Posterior vena cava (tissue), 2 donors: Measurements from ENCODE around the gene URAD. TPM values are rescaled to one million over a fixed set of nuclear protein-coding genes. Genes with fewer than 3 reads are reported as not detected.

ENCODE experiments used
- DNase-seq: peaks from one replicate; pipeline ENCODE4 v3.0.0-alpha.2; 2020; ENCODE audit warnings: low spot score
- intact Hi-C, 2 donors: fragments of 100-400 bp; cut with DNase I; formaldehyde crosslinking; loops; one replicate each; pipeline versions ENCODE4 v1.14.1 to v1.14.2; 2022 to 2023
- total RNA-seq, 2 donors: library from RNA; stranded (reverse); fragmentation: NEBNext Ultra II Directional; extraction: Animal tissue kit (Norgen Biotek cat#: 25700); gene quantifications; one replicate each; pipeline ENCODE4 v1.2.1, GENCODE V29; 2021
- donor health status: DM: yes; HTN: yes; CAD: no.
- donor health status: DM: yes; HTN: yes; CAD: no.

The URAD gene
- total RNA-seq, 2 donors from 2014 or later, result not detected

DNA sequence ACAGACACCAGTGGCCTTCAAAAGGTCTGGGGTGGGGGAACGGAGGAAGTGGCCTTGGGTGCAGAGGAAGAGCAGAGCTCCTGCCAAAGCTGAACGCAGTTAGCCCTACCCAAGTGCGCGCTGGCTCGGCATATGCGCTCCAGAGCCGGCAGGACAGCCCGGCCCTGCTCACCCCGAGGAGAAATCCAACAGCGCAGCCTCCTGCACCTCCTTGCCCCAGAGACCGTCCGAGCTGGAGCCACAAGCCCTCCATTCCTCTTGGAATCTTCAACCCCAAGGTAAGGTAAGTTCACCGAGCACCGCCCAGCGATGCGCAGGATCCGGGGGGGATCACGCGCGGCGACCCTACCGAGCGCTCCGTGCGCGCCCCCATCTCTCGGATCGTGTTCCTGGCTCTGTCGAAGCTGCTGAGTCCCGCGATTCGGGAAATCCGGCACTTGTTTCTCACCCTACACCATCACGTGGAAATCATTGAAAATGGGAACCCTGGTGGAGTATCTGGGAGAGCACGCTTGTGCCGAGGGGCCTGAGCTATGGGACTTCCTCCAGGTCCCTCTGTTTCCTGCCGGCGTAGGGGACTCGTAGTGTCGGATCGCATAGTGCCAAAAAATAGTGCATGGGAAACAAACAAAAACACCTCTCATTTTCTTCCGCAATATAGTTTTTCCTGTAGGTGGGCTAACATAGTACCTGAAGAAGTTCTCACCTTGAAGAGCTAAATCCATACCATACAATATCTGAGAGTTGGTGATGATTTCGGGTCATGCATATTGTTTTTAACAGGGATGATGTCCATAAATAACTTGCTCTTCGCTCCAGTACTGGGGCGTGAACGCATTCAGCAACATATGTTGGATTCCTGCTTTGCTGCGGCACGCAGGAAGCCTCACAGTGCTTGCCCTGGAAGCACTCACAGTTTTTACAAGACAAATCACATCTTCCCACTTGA, 59.4 kb downstream of the URAD start:
- no peak for DNase-seq
- intact Hi-C loops, result no loop called here

DNA sequence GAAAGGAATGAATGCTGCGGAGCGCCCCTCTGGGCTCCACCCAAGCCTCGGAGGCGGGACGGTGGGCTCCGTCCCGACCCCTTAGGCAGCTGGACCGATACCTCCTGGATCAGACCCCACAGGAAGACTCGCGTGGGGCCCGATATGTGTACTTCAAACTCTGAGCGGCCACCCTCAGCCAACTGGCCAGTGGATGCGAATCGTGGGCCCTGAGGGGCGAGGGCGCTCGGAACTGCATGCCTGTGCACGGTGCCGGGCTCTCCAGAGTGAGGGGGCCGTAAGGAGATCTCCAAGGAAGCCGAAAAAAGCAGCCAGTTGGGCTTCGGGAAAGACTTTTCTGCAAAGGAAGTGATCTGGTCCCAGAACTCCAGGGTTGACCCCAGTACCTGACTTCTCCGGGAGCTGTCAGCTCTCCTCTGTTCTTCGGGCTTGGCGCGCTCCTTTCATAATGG, 60.1 kb downstream of the URAD start:
- intact Hi-C loops, result no loop called here
- DNase-seq, result no peak

Other genes starting within 250 kb of the URAD start
- gene GSX1, start 196.2 kb downstream of the URAD start, total RNA-seq, result not detected
- gene PDX1, start 68.7 kb downstream of the URAD start, total RNA-seq, result not detected
- not detected for gene CDX2, start 19.4 kb downstream of the URAD start, total RNA-seq
- gene FLT3, start 111.9 kb upstream of the URAD start, total RNA-seq, result under 1 TPM; 0.38 to 0.65 TPM
- gene PAN3, start 149.9 kb upstream of the URAD start, total RNA-seq, result 10 to 100 TPM; 23.7 to 26.7 TPM